ENCODE results near the gene TOPORS.

Gene TOPORS

GRCh38 chr9:32566770-32567169, 14.4 kb upstream of the TOPORS start:
- TF ChIP-seq CTCF (IDR thresholded peaks at IDR 0.05; ENCODE audit: control insufficient read depth, insufficient read depth, low read depth, low read length, missing control alignments): no peak
- H3K4me3 ChIP-seq (ENCODE audit: control insufficient read depth, low read depth, low read length): no peak overlapping the region
- DNase-seq (ENCODE audit: low read depth): no peak

- TF ChIP-seq CTCF (IDR thresholded peaks at IDR 0.05; ENCODE audit: control insufficient read depth, insufficient read depth, low read depth, low read length, missing control alignments): no peak
- H3K4me3 ChIP-seq (ENCODE audit: control insufficient read depth, low read depth, low read length): no peak overlapping the region
- no peak for DNase-seq (ENCODE audit: low read depth)
Observed at GRCh38 chr9:32565967-32566366, 13.6 kb upstream of the TOPORS start.

GRCh38 chr9:32558408-32558934, 6.1 kb upstream of the TOPORS start:
- no peak for DNase-seq (ENCODE audit: low read depth)
- no peak overlapping the region for H3K4me3 ChIP-seq (ENCODE audit: control insufficient read depth, low read depth, low read length)
- no peak for TF ChIP-seq CTCF (IDR thresholded peaks at IDR 0.05; ENCODE audit: control insufficient read depth, insufficient read depth, low read depth, low read length, missing control alignments)

- TF ChIP-seq CTCF (IDR thresholded peaks at IDR 0.05; ENCODE audit: control insufficient read depth, insufficient read depth, low read depth, low read length, missing control alignments): no peak
- H3K4me3 ChIP-seq (ENCODE audit: control insufficient read depth, low read depth, low read length): no peak overlapping the region
- DNase-seq (ENCODE audit: low read depth): no peak
Observed at GRCh38 chr9:32554591-32554990, 2.2 kb upstream of the TOPORS start.

- no peak for DNase-seq (ENCODE audit: low read depth)
- H3K4me3 ChIP-seq (ENCODE audit: control insufficient read depth, low read depth, low read length): no peak overlapping the region
Observed at GRCh38 chr9:32554107-32554506, 1.7 kb upstream of the TOPORS start.

GRCh38 chr9:32551276-32552051, 922 bp downstream of the TOPORS start:
- H3K4me3 ChIP-seq (ENCODE audit: control insufficient read depth, low read depth, low read length): peak overlapping the region; percentile 43
- no peak for DNase-seq (ENCODE audit: low read depth)
- no peak for TF ChIP-seq CTCF (IDR thresholded peaks at IDR 0.05; ENCODE audit: control insufficient read depth, insufficient read depth, low read depth, low read length, missing control alignments)

More at GRCh38 chr9:32554107-32554506, 1.7 kb upstream of the TOPORS start:
- no peak for TF ChIP-seq CTCF (IDR thresholded peaks at IDR 0.05; ENCODE audit: control insufficient read depth, insufficient read depth, low read depth, low read length, missing control alignments)
